ENCODE measurements around the gene PI4KB.
A peak's percentile ranks its signal among the peaks of the same experiment; 100 is the strongest.

PI4KB gene

DNA sequence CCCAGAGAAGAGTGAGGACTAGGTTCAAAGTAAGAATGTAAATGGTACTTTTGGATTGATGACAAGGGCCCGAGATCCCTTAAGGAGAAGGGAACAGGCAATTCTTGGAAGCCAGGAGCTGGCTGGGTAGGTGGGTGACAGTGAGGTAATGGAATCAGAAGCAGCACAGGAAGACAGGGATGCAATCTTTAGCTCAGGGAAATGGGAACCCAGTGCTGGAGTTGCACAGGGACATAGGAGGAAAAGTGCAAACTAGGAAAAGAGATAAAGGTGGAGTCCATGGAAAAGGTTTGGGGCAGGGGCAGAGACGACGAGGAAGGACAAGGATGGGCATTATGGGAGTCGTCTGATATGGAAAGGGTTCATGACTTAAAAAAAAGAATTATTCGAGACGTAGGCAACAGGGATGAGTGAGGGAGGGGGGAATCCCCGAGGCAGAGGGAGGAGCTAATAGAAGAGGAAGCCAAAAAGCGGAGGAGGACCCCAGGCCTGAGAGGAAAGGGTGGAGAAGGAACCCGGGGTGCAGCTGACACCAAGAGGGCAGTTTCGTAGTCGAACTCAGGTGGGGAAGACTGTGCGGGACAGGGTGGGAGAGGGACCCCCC is 495 bp downstream of the PI4KB start:
- peak; percentile 77 for ATAC-seq
- H3K27me3 Mint-ChIP-seq, result no peaks in the 10 kb centered on the region

DNA sequence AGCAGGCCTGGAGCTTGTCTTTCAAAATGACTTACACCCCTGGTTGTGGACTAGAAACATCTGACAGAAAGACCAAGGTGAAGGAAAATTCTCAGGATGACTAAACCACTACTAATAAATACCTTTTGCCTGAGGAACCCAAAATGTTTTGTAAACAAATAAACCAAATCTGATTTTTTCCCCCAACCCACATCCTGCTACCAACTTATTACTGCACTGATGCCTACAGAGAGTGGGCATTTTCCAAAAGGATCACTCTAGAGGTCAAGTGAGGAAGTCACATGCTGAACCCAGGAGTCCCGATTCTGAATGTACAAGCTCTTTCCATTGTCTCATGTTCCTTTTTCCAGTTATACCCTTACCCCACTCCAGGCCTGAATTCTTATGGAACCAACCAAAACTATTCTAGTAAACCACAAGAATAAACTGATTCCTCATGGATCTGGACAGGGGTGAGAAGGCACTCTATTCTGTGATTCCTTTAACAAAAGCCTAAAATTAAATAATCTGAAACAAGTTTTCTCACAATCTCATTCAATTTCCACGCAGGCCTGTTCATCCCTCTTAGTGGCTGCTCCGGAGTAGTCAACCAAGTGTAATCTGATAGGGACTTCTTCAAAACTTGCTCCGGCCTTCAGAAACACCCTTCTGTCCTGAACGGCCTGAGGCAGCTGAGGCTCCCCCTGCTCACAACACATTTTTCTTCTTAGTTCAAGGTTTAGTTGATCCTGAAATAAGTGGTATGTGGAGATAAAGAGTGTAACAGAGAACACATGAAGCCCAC is 1.4 kb downstream of the PI4KB start:
- Mint-ChIP-seq H3K27me3 (no peaks in the 10 kb centered on the region), H3K4me1 (peaks cover 48% of the 10 kb centered on the region)

More for the DNA sequence above, 495 bp downstream of the PI4KB start:
- peaks cover 45% of the 10 kb centered on the region for H3K4me1 Mint-ChIP-seq
- H3K9me3 Mint-ChIP-seq, result no peaks in the 10 kb centered on the region
- DNase-seq, result peak in 1 of 2 donors; percentile 68
- H3K27ac Mint-ChIP-seq, result peak overlapping the region; percentile 100
- H3K4me3 Mint-ChIP-seq, result peak overlapping the region; percentile 91 to 96

DNA sequence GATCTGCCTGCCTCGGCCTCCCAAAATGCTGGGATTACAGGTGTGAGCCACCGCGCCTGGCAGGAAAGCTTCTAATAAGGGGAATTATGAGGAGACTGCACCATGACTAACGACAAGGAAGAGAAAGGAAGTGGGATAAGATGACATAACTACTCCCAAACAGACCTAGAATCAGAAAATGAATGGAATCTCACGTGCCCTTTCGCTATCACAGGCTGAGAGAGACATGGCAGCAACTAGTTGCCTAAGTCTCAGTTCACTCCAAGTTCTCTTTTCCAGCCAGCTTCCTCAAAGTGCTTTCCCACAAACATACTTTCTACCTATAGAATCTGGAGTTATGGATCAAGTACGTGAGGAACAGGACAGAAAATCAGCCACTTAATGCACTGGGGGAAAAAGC is 2.0 kb downstream of the PI4KB start:
- Mint-ChIP-seq H3K27me3 (no peaks in the 10 kb centered on the region), H3K4me3 (peak overlapping the region in 1 of 2 donors; percentile 91), H3K9me3 (no peaks in the 10 kb centered on the region), H3K27ac (no peak overlapping the region), H3K4me1 (peaks cover 48% of the 10 kb centered on the region)
- DNase-seq (no peak), ATAC-seq (no peak)

More for the DNA sequence above, 1.4 kb downstream of the PI4KB start:
- no peak for ATAC-seq
- Mint-ChIP-seq H3K27ac (peak overlapping the region; percentile 100), H3K4me3 (peak overlapping the region; percentile 91 to 96), H3K9me3 (no peaks in the 10 kb centered on the region)
- no peak for DNase-seq

DNA sequence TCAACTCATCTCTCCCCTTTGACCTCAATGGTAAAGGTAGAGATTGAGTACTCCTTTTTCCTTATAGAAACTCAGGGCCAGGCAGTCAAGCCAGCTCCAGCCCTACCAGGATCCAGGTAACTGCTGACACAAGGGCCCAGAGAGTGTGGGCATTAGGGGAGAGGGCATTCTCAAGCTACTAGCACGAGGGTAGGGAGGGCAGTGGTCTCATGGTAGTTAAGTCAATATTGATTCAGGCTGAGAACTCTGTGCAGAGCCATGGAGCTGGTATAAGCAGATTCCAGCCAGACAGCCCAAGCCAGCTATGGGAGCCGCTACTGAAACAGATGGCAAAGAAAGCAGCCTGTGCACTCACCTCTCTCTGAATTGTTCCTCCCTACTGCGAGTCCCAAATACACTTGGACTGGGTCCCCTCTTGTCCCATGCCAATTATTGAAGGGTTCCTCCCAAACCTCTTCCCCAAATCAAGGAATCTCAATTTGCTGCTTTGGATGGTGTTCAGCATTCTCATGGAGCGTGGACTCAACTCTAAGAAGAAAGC is 2.8 kb downstream of the PI4KB start:
- peaks cover 48% of the 10 kb centered on the region for H3K4me1 Mint-ChIP-seq
- DNase-seq (no peak), ATAC-seq (no peak)
- H3K4me3 Mint-ChIP-seq, result no peak overlapping the region
- H3K27me3 Mint-ChIP-seq, result no peaks in the 10 kb centered on the region
- no peaks in the 10 kb centered on the region for H3K9me3 Mint-ChIP-seq
- no peak overlapping the region for H3K27ac Mint-ChIP-seq

DNA sequence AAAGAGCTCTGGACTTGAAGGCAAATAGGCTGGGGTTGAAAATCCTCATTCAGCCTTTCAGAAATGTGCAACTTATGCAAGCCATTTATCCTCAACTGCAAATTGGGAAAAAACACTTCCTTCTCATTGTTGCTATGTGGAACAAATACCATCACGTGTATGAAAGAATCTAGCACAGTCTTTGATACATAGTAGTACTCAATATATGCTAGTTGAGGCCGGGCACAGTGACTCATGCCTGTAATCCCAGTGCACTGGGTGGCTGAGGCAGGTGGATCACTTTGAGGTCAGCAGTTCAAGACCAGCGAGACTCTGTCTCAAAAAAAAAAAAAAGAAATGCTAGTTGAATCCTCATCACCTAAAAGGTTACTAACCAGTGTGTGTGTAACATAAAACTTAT is 8.2 kb downstream of the PI4KB start:
- H3K9me3 Mint-ChIP-seq, result no peaks in the 10 kb centered on the region
- ATAC-seq, result no peak
- peaks cover 26% of the 10 kb centered on the region for H3K4me1 Mint-ChIP-seq
- no peaks in the 10 kb centered on the region for H3K27me3 Mint-ChIP-seq
- DNase-seq, result no peak
- H3K4me3 Mint-ChIP-seq, result no peak overlapping the region
- no peak overlapping the region for H3K27ac Mint-ChIP-seq

DNA sequence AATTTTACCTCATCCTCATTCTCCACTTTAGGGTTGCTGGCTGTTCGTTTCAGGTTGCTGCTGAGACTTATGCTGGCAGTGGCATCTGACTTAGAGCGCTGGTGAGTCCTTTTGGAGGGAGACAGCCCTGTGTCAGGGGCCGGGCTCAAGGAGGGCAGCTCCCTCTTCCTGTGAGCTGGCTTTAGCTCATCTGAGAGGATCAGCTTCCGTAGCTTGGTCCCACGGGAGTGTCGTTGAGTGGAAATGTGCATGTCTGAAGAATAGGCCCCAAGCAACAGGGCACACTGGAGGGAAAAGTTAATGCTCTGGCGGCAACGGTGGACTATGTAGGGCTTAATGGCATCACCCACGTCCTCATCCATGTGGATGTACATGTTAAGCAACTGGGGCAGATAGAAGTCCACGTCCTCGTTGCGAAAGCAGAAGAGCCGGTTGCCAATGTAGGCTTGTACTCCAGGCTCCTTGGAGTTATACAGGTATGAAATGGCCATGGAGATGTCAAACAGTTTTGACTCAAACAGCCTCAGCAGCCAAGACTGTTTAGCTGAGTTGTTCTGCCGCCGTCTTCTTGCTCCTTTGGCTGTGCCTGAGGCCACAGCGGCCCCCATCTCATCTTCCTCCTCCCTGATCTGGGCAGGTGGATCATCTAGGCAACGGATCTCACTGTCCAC is 11.5 kb downstream of the PI4KB start:
- DNase-seq (no peak), ATAC-seq (no peak)
- Mint-ChIP-seq H3K4me3 (no peak overlapping the region), H3K27me3 (no peaks in the 10 kb centered on the region), H3K4me1 (peaks cover 44% of the 10 kb centered on the region), H3K9me3 (no peaks in the 10 kb centered on the region), H3K27ac (peak overlapping the region in 1 of 2 donors; percentile 77)

DNA sequence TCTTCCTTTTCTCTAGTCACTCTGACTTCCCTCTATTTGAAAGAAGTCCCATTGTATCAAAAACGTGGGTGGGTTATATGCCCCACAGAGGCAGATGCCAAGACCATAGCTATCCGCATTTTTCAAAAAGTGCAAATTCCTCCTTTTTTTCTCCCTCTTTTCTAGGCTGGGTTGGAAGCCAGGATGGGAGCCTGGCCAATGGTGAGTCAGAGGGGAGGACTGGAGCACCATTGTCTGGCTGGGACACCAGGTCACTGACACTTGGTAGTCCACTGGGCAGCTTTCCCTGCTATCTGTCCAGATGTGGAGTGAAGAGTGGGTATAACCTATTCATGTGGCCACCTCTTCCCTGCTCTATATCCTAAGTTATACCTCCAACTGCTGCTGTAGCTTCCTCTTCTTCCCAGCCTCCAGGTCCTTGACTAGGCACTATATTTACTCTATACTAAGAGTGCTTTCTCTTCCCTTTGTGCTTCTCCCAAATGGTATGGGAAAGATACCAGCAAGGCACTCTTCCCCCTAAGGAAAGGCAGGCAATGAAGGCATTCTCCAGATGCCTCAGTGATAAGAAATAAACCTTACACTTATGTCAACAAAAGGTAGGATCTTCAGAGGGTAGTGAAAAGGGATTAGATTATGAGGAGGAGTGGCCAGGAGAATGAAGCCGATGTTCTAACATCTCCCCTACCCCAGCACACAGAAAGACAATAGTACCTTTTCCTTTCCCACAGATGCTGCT is 12.9 kb downstream of the PI4KB start:
- H3K4me1 Mint-ChIP-seq, result peaks cover 50% of the 10 kb centered on the region
- H3K27me3 Mint-ChIP-seq, result no peaks in the 10 kb centered on the region
- H3K9me3 Mint-ChIP-seq, result no peaks in the 10 kb centered on the region
- H3K4me3 Mint-ChIP-seq, result no peak overlapping the region
- H3K27ac Mint-ChIP-seq, result peak overlapping the region in 1 of 2 donors; percentile 80
- no peak for DNase-seq
- no peak for ATAC-seq

DNA sequence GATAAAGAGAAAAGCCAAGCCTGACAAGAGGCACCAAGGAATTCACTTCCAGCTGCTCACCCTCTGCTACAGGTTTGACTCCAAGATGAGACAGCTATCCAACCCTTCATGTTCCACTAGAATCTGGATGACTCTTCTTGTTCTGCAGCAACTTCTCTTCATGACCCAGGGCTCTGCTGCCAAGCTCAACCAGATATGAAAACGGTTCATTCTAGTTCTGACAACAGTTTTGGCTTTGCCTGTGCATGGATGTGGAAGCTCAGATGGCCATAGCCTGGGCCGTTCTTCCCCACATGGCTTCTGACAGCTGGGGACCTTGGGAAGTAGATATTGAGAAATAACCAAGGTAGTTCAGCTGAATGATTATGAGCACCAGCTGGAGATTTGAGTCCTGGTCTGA is 13.7 kb downstream of the PI4KB start:
- DNase-seq (no peak), ATAC-seq (no peak)
- Mint-ChIP-seq H3K4me1 (peaks cover 50% of the 10 kb centered on the region), H3K9me3 (no peaks in the 10 kb centered on the region), H3K27me3 (no peaks in the 10 kb centered on the region), H3K27ac (peak overlapping the region in 1 of 2 donors; percentile 48), H3K4me3 (no peak overlapping the region)

DNA sequence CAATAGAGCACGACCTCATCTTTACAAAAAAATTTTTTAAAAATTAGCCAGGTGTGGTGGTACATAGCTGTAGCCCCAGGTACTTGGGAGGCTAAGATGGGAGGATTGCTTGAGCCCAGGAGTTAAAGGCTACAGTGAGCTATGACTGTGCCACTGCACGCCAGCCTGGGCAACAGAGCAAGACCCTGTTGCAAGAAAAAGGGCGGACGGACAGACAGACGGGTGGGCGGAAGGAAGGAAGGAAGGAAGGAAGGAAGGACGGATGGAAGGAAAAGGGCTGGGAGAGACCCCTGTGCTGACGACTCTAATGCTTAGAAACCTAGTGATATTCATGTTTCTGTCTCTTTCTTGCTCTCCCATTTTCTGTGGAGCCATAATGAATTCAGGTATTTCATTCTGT is 14.4 kb downstream of the PI4KB start:
- Mint-ChIP-seq H3K4me1 (peaks cover 50% of the 10 kb centered on the region), H3K9me3 (no peaks in the 10 kb centered on the region), H3K27ac (peak overlapping the region; percentile 97 to 99), H3K27me3 (no peaks in the 10 kb centered on the region), H3K4me3 (no peak overlapping the region)
- ATAC-seq (no peak), DNase-seq (no peak)

DNA sequence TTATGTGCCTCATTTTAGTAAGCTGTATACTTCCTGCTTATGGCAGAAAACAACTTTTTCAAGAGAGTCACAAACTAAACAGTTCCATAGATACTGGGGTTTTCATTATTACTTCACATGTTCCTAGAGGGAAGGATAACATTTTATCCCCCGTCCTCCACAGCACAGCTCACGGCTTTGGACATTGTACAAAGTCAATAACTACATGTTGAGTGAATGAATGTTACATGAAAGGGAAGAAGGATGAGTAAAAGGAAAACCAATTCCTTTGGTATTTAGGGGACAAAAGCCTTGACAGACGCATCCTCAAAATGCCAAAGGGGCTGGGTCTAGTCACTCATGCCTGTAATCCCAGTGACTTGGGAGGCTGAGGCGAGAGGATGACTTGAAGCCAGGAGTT is 14.8 kb downstream of the PI4KB start:
- Mint-ChIP-seq H3K4me1 (peaks cover 50% of the 10 kb centered on the region), H3K9me3 (no peaks in the 10 kb centered on the region), H3K27me3 (no peaks in the 10 kb centered on the region), H3K4me3 (no peak overlapping the region), H3K27ac (peak overlapping the region; percentile 97 to 99)
- no peak for ATAC-seq
- DNase-seq, result no peak

DNA sequence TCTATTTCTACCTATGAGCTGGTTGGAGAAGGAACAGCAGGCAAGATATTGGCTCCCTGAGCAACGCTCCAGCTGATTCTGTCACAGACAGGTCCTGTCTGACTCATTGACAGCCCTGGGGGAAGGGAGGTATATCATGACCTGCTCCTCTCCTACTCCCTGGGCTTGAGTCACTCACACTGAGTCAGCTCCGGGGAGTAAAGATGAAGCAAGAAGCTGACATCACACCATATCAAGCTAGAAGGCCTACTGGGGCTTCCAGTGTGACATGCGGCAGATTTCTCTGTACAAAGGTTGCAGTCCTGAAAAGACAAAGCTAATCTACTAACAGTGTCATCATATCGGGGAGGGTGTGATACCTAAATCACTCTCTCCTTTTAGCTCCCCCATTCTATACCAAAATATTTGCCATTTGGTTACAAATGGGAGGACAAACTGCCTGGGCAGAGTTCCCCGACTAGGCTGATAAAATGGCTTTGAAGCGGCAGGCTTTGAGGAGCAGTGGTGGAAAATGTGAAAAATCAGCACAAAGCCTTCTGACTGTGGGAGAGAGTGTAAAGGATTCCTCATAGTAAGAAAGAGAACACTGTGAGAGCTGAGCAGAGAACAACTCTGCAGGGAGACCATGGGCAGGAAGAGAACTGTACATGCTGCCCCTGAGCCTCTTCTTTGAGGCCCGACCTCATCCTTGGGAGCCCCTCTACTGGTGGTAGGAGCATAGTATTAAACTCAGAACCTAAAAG is 15.5 kb downstream of the PI4KB start:
- no peaks in the 10 kb centered on the region for H3K9me3 Mint-ChIP-seq
- peak overlapping the region; percentile 97 to 99 for H3K27ac Mint-ChIP-seq
- ATAC-seq (peak; percentile 100), DNase-seq (peak; percentile 65 to 87)
- peaks cover 50% of the 10 kb centered on the region for H3K4me1 Mint-ChIP-seq
- H3K4me3 Mint-ChIP-seq, result peak overlapping the region; percentile 23 to 39
- no peaks in the 10 kb centered on the region for H3K27me3 Mint-ChIP-seq

DNA sequence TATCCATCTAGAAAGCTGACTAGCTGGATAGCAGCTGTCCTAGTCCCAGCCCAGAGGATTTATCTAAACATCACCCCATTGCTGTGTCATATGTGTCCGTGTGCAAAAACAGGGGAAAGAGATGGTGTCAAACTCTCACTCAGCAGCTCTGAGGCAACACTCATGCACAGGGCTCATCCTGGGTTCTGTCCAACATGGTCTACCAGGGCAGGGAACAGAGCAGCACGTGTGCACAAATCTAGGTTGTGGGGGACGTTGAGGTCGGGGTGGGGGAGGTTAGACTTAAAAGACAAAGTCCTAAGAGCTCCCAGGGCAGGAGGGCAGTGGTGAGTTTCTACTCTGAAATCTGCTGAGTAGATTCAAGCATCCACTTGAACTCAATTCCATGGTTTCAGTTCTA is 16.2 kb downstream of the PI4KB start:
- Mint-ChIP-seq H3K4me3 (no peak overlapping the region), H3K4me1 (peaks cover 50% of the 10 kb centered on the region), H3K27ac (peak overlapping the region; percentile 75 to 97)

DNA sequence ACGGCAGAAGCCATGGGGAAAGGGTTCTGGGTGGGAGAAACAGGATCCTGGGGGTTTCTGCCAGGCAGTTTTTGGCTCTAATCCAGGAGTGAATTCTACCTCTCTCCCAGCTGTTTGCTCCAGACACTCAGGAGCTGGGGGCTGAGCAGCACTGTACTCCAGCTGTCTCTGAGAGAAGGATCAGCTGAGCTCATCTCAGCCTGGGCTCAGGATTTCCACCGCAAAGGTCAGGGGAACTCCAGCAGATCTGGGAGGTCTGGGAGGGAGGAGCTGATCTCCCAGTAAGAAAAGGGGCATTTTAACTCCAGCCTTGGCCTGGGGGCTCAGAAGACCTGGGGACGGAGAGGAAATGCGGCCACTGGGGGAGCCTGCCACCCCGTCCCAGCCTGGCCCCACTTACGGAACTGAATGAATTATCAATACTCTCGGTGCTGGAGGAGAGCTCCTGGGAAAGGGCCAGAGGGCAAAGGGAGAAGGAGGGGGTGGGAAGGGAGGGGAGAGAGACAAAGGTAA is 17.3 kb downstream of the PI4KB start:
- Mint-ChIP-seq H3K4me1 (peaks cover 41% of the 10 kb centered on the region), H3K4me3 (no peak overlapping the region), H3K27me3 (no peaks in the 10 kb centered on the region), H3K9me3 (no peaks in the 10 kb centered on the region), H3K27ac (no peak overlapping the region)
- DNase-seq (no peak), ATAC-seq (no peak)

More for the DNA sequence above, 16.2 kb downstream of the PI4KB start:
- Mint-ChIP-seq H3K9me3 (no peaks in the 10 kb centered on the region), H3K27me3 (no peaks in the 10 kb centered on the region)
- no peak for ATAC-seq
- DNase-seq, result no peak

DNA sequence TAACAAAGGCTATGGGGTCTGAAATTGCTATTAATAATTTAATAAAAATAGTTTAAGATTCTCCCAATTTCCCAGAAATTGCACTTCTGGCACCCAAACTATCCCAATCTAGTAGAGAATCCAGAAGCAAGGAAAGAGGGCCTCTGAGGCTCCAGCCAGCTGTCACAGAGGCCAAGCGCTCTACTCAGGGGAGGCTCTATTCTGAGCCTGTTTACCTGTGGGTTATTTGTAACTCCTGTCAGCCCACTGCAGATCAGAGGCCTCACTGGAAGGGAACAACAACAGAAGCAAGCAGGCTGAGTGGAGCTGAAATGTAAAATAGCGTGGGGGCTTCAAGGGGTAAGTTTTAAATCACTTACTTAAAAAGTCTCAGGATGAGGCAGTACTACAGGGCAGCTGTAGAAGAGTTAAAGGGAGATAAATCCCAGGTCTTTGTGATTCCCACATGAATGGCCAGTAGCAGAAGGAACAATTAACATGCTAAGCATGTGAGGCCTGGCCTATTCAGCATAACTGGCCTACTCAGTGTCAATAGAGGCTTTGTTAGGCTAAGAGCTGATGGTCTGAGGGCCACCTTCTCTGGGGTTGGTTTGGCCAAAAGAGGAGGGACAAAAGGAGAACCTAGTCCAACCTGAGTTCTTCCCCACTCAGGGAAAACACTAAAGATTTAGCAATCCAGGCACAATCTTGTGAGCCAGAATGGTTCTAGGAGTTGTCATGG is 32.3 kb downstream of the PI4KB start:
- no peaks in the 10 kb centered on the region for H3K9me3 Mint-ChIP-seq
- peaks cover 16% of the 10 kb centered on the region for H3K4me1 Mint-ChIP-seq
- peak overlapping the region in 1 of 2 donors; percentile 5 for H3K27ac Mint-ChIP-seq
- ATAC-seq (no peak), DNase-seq (no peak)
- no peak overlapping the region for H3K4me3 Mint-ChIP-seq
- no peaks in the 10 kb centered on the region for H3K27me3 Mint-ChIP-seq
